ENCODE results near the gene DHFR. TPM values are rescaled to one million over a fixed set of nuclear protein-coding genes. Genes with fewer than 3 reads are reported as not detected.
A peak's percentile ranks its signal among the peaks of the same experiment; 100 is the strongest.

Gene DHFR
- total RNA-seq = 100 to 1,000 TPM; 107 to 112 TPM

DNA sequence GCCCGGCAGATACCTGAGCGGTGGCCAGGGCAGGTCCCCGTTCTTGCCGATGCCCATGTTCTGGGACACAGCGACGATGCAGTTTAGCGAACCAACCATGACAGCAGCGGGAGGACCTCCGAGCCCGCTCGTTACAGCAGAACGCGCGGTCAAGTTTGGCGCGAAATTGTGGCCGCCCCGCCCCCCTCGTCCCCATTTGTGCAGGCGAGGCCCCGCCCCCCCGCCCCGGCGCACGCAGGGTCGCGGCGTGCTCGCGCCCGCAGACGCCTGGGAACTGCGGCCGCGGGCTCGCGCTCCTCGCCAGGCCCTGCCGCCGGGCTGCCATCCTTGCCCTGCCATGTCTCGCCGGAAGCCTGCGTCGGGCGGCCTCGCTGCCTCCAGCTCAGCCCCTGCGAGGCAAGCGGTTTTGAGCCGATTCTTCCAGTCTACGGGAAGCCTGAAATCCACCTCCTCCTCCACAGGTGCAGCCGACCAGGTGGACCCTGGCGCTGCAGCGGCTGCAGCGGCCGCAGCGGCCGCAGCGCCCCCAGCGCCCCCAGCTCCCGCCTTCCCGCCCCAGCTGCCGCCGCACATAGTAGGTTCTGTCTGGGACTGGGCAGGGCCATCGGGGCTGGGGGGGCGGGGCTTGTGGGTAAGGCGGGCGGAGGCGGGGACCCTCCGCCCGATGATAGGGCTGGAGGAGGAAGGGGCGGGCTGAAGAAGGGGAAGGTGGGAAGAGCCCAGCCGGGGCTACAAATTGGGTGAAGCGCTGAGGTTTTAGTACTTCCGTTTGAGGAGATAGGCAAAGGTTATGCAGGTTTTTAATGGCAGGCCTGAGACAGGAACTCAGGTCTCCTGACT is at the start of gene DHFR, which contains the start of gene MSH3:
Gene DHFR, minus strand, starts transcription at position 593 of the 840 bp plus-strand sequence. Its CDS starts 494 bp downstream, at position 99.
Gene MSH3, plus strand, starts transcription at position 262 of the 840 bp plus-strand sequence. Its CDS starts 76 bp downstream, at position 338.
- CTCF ChIA-PET = interaction anchor here (1.2 to 1.3 kb wide), 2 partner anchors 12 to 18 kb away, joined by 3 to 5 read pairs; no protein-coding TSS in a partner anchor
- Mint-ChIP-seq H3K4me3 (peak within 1 kb of the TSS; percentile 95), H3K27ac (peak within 1 kb of the TSS; percentile 99), H3K27me3 (ENCODE audit: low read depth) (no peaks in the 10 kb centered on the region), H3K36me3 (ENCODE audit: low read depth) (peaks cover 34% of the 10 kb centered on the region), H3K4me1 (ENCODE audit: low read depth) (peaks cover 25% of the 10 kb centered on the region), H3K9me3 (no peaks in the 10 kb centered on the region)
- intact Hi-C loops (cut with micrococcal nuclease) = loop anchor here (1.0 to 10.0 kb wide), 13 partner anchors 18 to 1420 kb away; partner anchors contain the start of genes ATG10, FAM151B, RASGRF2 and TENT2
- peak; percentile 95 for DNase-seq

DNA sequence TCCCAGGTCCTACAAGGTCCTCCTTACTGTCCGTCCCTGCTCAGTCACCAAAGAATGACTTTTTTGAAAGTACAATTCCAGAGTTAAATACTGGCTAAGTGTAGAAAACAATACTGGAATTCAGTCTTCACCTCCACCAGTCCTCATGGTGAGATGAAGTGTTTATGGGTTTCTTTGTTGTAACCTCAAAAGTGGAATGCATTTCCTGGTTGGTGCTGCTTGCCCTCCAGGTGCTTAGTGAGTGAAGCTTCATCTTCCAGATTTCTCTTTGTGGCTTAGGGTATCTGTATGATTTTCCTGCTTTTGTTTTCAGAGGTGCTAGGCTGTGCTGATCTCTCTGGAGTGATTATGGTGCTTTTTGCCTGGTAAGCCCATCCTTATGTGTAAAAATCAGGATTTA is 49.4 kb upstream of the DHFR start:
- Mint-ChIP-seq H3K4me3 (no peak overlapping the region), H3K27ac (no peak overlapping the region), H3K4me1 (ENCODE audit: low read depth) (peaks cover 11% of the 10 kb centered on the region), H3K36me3 (ENCODE audit: low read depth) (peaks cover 15% of the 10 kb centered on the region), H3K27me3 (ENCODE audit: low read depth) (no peaks in the 10 kb centered on the region), H3K9me3 (no peaks in the 10 kb centered on the region)
- CTCF ChIA-PET = interaction anchor here (0.7 kb wide), 1 partner anchor 597 kb away, joined by 3 read pairs; the partner anchor contains the start of gene ZCCHC9
- intact Hi-C loops (cut with micrococcal nuclease) = no loop called here
- no peak for DNase-seq

DNA sequence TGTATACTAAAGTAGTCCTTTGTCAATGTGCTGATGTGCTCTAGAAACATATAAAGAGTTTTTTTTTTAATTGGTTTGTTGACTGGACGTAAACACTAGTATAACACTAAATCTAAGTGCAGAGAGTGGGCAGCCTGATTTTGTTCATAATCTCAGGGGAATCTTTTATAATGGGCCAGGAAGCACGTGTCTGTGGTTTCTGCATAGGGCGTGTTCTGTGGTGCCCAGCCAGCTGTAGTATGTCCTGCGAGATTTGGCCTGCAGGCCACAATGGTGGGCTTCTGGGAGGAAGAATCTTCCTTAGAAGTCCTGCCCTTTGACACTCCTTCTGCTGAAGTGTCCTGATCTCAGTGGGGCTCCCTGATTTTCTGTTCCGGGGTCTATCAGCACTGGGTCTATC is 49.0 kb upstream of the DHFR start:
- CTCF ChIA-PET = interaction anchor here (0.6 to 0.7 kb wide), 2 partner anchors 193 to 598 kb away, joined by 3 to 4 read pairs; partner anchors contain the start of gene ZCCHC9
- intact Hi-C loops (cut with micrococcal nuclease) = no loop called here

DNA sequence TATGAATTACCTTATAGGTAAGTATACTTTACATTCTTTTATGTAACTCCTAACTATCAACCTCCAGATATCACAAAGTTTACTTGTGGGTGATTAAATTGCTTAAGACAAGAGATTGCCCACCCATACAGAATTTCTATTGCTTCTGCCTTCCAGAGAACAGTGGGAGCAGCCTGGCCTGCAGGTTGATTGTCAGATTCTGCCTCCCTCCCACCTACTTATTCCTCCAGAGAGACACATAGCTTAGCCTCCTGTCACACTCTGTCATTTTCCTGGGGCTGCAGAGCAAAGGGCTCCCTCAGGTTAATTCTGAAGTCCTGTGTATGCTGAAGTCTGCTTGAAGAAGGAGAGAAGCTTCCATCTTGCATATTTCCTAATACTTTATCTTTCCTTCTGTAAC is 48.5 kb upstream of the DHFR start:
- no peak overlapping the region for H3K4me3 Mint-ChIP-seq
- intact Hi-C loops (cut with micrococcal nuclease) = no loop called here
- peaks cover 11% of the 10 kb centered on the region for H3K4me1 Mint-ChIP-seq (ENCODE audit: low read depth)
- no peak overlapping the region for H3K27ac Mint-ChIP-seq
- CTCF ChIA-PET = interaction anchor here (0.6 to 0.7 kb wide), 2 partner anchors 193 to 598 kb away, joined by 3 to 4 read pairs; partner anchors contain the start of gene ZCCHC9
- no peak for DNase-seq
- H3K36me3 Mint-ChIP-seq (ENCODE audit: low read depth) = peaks cover 17% of the 10 kb centered on the region
- no peaks in the 10 kb centered on the region for H3K27me3 Mint-ChIP-seq (ENCODE audit: low read depth)
- no peaks in the 10 kb centered on the region for H3K9me3 Mint-ChIP-seq

More for the DNA sequence above, 49.0 kb upstream of the DHFR start:
- no peaks in the 10 kb centered on the region for H3K9me3 Mint-ChIP-seq
- H3K27ac Mint-ChIP-seq = no peak overlapping the region
- no peak overlapping the region for H3K4me3 Mint-ChIP-seq
- H3K27me3 Mint-ChIP-seq (ENCODE audit: low read depth) = no peaks in the 10 kb centered on the region
- no peak for DNase-seq
- H3K4me1 Mint-ChIP-seq (ENCODE audit: low read depth) = peaks cover 11% of the 10 kb centered on the region
- H3K36me3 Mint-ChIP-seq (ENCODE audit: low read depth) = peaks cover 15% of the 10 kb centered on the region

DNA sequence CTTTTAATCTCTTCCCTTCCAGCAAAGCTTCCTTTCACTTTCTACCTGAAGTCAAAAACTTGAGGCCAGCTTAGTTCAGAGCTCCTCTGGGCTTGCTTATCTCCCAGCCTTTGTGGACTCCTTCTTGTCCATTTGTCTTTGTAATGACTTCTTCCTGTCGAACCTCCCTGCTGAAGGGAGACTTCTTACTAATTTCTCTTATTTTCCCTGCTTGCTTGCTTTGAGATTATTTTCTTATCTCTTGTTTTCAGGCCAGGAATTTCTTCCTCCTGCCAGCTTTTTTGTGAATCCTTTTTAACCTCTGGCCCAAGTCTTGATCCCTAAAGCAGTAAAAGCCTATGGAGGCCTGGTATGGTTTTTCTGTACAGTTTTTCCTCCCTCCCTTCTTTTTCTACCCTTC is 46.8 kb upstream of the DHFR start:
- intact Hi-C loops (cut with micrococcal nuclease) = no loop called here
- Mint-ChIP-seq H3K27ac (no peak overlapping the region), H3K9me3 (no peaks in the 10 kb centered on the region), H3K4me3 (no peak overlapping the region), H3K4me1 (ENCODE audit: low read depth) (peaks cover 11% of the 10 kb centered on the region), H3K36me3 (ENCODE audit: low read depth) (peaks cover 19% of the 10 kb centered on the region), H3K27me3 (ENCODE audit: low read depth) (no peaks in the 10 kb centered on the region)
- no peak for DNase-seq
- CTCF ChIA-PET = no interaction called here

DNA sequence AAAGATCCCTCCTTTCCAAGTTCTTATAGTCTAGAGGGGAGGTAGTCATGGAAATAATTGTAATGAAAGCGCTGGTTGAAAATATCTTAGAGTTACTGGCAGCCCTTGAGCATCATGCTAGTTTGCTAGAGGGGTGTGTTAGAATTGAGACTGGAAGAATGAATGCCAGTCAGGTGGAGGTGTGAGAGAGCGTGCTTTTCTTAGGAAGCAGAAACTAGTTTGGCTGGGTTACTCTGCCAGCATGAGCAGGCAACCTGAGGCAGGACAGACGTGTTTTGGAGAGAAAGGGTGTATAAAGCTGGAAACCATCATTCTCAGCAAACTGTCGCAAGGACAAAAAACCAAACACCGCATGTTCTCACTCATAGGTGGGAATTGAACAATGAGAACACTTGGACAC is 43.6 kb upstream of the DHFR start:
- DNase-seq = no peak
- H3K4me3 Mint-ChIP-seq = no peak overlapping the region
- H3K36me3 Mint-ChIP-seq (ENCODE audit: low read depth) = peaks cover 12% of the 10 kb centered on the region
- no peaks in the 10 kb centered on the region for H3K9me3 Mint-ChIP-seq
- intact Hi-C loops (cut with micrococcal nuclease) = no loop called here
- no peaks in the 10 kb centered on the region for H3K27me3 Mint-ChIP-seq (ENCODE audit: low read depth)
- no peak overlapping the region for H3K27ac Mint-ChIP-seq
- peaks cover 5% of the 10 kb centered on the region for H3K4me1 Mint-ChIP-seq (ENCODE audit: low read depth)
- CTCF ChIA-PET = interaction anchor here (0.6 kb wide), 1 partner anchor 10 kb away, joined by 4 read pairs; no protein-coding TSS in a partner anchor

DNA sequence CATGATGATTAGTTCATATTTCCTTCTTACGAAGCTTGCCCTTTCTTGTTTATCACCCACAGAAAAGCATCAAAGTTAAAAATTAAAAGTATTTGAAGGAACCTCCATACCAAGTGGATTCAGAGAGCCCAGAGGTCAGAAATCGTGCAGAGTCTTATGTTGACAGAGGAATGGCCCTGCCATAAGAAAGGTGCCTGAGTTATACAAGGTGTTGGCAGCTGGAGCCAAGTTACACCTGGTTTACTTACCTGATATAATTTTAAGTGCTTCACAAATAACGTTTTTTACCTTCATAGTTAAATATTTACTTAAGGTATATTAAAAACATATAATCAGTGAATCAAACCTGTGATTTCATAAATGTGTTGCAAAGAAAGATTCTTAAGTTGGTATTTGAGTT is 42.3 kb upstream of the DHFR start:
- H3K4me3 Mint-ChIP-seq = no peak overlapping the region
- DNase-seq = no peak
- no peaks in the 10 kb centered on the region for H3K27me3 Mint-ChIP-seq (ENCODE audit: low read depth)
- intact Hi-C loops (cut with micrococcal nuclease) = no loop called here
- H3K27ac Mint-ChIP-seq = no peak overlapping the region
- H3K9me3 Mint-ChIP-seq = no peaks in the 10 kb centered on the region
- peaks cover 5% of the 10 kb centered on the region for H3K4me1 Mint-ChIP-seq (ENCODE audit: low read depth)
- H3K36me3 Mint-ChIP-seq (ENCODE audit: low read depth) = peaks cover 12% of the 10 kb centered on the region
- CTCF ChIA-PET = interaction anchor here (0.6 kb wide), 1 partner anchor 192 kb away, joined by 3 read pairs; no protein-coding TSS in a partner anchor

DNA sequence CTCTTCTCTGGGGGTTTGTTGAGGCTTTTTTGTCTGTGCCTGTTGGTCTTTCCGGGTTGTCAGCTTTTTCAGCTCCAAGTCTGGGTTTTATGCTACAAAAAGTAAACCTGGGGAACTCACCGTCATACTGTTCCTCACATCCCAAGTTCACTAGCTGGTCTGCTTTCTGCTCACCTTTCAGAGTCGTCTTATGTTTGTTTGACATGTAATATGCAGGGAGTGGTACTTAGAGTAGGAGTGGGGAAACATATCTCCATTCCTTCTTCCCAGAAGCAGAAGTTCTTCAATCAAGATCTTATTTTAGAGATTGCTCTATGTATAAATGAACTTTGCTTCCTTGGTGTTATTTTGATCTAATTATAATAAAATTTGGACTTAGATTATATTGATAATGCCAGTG is 41.7 kb upstream of the DHFR start:
- no peak for DNase-seq
- Mint-ChIP-seq H3K9me3 (no peaks in the 10 kb centered on the region), H3K4me1 (ENCODE audit: low read depth) (peaks cover 5% of the 10 kb centered on the region), H3K27ac (no peak overlapping the region), H3K4me3 (no peak overlapping the region), H3K27me3 (ENCODE audit: low read depth) (no peaks in the 10 kb centered on the region), H3K36me3 (ENCODE audit: low read depth) (peaks cover 11% of the 10 kb centered on the region)
- CTCF ChIA-PET = interaction anchor here (0.6 kb wide), 1 partner anchor 193 kb away, joined by 3 read pairs; no protein-coding TSS in a partner anchor
- intact Hi-C loops (cut with micrococcal nuclease) = no loop called here

DNA sequence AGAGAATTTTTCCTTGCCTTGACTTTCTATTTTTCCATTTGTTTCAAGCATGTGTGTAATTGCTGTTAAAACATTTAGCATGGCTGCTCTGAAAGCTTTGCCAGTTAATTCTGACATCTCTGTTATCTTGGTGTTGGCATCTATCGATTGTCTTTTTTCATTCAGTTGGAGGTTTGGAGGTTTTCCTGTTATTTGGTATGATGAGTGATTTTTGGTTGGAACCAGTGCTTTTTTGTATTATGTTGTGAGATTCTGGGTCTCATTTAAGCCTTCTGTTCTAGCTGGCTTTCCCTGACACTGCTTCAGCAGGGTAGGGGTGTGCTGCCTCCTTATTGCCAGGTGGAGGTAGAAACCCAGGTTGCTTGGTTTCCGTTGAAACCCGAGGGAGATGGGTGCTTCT is 40.9 kb upstream of the DHFR start:
- H3K27ac Mint-ChIP-seq = no peak overlapping the region
- H3K4me1 Mint-ChIP-seq (ENCODE audit: low read depth) = peaks cover 5% of the 10 kb centered on the region
- intact Hi-C loops (cut with micrococcal nuclease) = no loop called here
- no peak overlapping the region for H3K4me3 Mint-ChIP-seq
- H3K27me3 Mint-ChIP-seq (ENCODE audit: low read depth) = no peaks in the 10 kb centered on the region
- H3K36me3 Mint-ChIP-seq (ENCODE audit: low read depth) = peaks cover 11% of the 10 kb centered on the region
- DNase-seq = no peak
- CTCF ChIA-PET = no interaction called here
- no peaks in the 10 kb centered on the region for H3K9me3 Mint-ChIP-seq

DNA sequence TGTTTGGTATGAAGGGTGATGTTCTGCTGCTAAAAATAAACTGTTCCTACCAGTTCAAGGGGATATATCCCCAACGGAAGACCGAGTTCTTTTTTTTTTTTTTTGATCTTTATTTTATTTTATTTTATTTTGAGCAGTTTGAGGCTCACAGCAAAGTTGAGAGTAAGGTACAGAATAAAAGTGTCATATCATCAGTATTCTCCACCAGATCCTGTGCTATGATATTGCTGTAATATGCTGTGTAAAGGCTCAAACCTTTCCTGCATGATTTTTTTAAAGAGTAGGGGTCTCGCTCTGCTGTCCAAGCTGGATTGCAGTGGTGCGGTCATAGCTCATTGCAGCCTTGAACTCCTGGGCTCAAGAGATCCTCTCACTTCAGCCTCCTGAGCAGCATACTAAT is 34.8 kb upstream of the DHFR start:
- Mint-ChIP-seq H3K4me1 (ENCODE audit: low read depth) (peaks cover 11% of the 10 kb centered on the region), H3K9me3 (no peaks in the 10 kb centered on the region), H3K36me3 (ENCODE audit: low read depth) (peaks cover 2% of the 10 kb centered on the region), H3K27me3 (ENCODE audit: low read depth) (no peaks in the 10 kb centered on the region), H3K4me3 (no peak overlapping the region), H3K27ac (no peak overlapping the region)
- intact Hi-C loops (cut with micrococcal nuclease) = loop anchor here (5.0 kb wide), 1 partner anchor 243 kb away; no protein-coding TSS in a partner anchor
- DNase-seq = no peak
- CTCF ChIA-PET = interaction anchor here (0.6 kb wide), 1 partner anchor 40 kb away, joined by 3 read pairs; no protein-coding TSS in a partner anchor

DNA sequence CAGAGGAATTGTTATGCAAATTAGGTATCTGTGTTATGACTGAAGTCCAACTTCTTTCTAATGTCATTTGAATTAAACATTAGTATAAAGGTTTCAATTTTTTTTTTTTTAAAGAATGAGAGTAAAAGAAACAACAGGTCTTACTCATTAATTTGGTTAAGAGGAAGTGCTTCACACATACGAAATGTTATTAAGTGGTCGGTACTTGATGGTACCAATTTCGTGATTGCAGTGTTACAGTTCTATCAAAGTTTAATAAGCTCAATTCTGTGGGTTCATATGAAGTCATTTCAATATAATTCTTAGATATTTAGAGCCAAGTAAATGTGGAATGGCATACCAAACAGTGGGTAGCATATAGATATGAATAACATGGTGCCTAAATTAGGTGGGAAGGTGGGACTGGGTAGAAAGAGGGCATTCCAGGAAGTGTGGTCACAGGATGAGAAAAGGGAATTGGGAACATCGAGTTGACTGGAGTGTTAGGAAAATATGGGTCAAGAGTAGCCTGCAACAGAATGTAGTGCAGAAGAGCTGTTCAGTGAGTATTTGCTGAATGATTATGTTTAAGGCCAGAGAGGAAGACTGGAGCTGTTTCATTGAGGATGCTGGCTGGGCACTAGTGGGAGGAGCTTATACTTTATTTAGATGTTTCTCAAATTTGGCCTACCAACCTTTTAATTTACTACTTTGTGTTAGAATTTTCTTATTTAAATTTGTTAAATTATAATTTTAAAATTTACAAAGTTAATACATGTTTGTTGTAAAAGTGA is 34.1 kb upstream of the DHFR start:
- H3K27me3 Mint-ChIP-seq (ENCODE audit: low read depth) = no peaks in the 10 kb centered on the region
- H3K4me1 Mint-ChIP-seq (ENCODE audit: low read depth) = peaks cover 11% of the 10 kb centered on the region
- H3K36me3 Mint-ChIP-seq (ENCODE audit: low read depth) = peaks cover 2% of the 10 kb centered on the region
- H3K4me3 Mint-ChIP-seq = no peak overlapping the region
- H3K27ac Mint-ChIP-seq = no peak overlapping the region
- DNase-seq = no peak
- CTCF ChIA-PET = interaction anchor here (0.7 to 2.4 kb wide), 3 partner anchors 88 to 611 kb away, joined by 3 to 15 read pairs (median 3); no protein-coding TSS in a partner anchor
- intact Hi-C loops (cut with micrococcal nuclease) = loop anchor here (5.0 kb wide), 1 partner anchor 243 kb away; no protein-coding TSS in a partner anchor
- H3K9me3 Mint-ChIP-seq = no peaks in the 10 kb centered on the region

DNA sequence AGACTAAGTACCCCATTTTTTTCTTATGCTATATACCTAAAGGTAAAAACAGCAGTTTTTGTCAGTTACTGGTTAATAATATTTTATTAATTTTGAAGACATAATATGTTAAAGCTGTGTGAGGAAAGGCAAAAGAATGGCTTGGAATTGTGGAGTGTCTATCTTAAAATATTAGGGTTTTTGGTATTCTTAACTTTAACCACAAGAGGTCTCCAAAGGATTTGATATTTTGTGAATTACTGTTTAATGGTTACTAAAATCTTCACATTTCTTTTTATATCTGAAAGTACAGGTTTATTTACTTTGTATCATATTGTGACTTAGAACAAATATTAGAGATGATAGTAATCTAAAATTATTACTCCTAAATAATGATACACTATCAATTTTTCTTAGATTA is 32.0 kb upstream of the DHFR start:
- no peak for DNase-seq
- peaks cover 12% of the 10 kb centered on the region for H3K36me3 Mint-ChIP-seq (ENCODE audit: low read depth)
- no peak overlapping the region for H3K27ac Mint-ChIP-seq
- no peaks in the 10 kb centered on the region for H3K27me3 Mint-ChIP-seq (ENCODE audit: low read depth)
- no peak overlapping the region for H3K4me3 Mint-ChIP-seq
- H3K9me3 Mint-ChIP-seq = no peaks in the 10 kb centered on the region
- intact Hi-C loops (cut with micrococcal nuclease) = loop anchor here (1.0 to 5.0 kb wide), 5 partner anchors 246 to 612 kb away; no protein-coding TSS in a partner anchor
- CTCF ChIA-PET = interaction anchor here (1.1 to 2.4 kb wide), 5 partner anchors 17 to 478 kb away, joined by 3 to 15 read pairs (median 3); no protein-coding TSS in a partner anchor
- H3K4me1 Mint-ChIP-seq (ENCODE audit: low read depth) = peaks cover 11% of the 10 kb centered on the region

Measured in activated naive CD4-positive, alpha-beta T cell treated with anti-CD3 and anti-CD28 coated beads for 36 hours (primary cell).